Measurements from ENCODE around the gene TRDN.
A peak's percentile ranks its signal among the peaks of the same experiment; 100 is the strongest.

The TRDN gene

GRCh38 chr6:123427008-123427407 is 209.7 kb downstream of the TRDN start:
- H3K4me3 ChIP-seq (ENCODE audit: low read length): no peak overlapping the region
- DNase-seq (ENCODE audit: low read depth): no peak
- TF ChIP-seq, protein P1, sequence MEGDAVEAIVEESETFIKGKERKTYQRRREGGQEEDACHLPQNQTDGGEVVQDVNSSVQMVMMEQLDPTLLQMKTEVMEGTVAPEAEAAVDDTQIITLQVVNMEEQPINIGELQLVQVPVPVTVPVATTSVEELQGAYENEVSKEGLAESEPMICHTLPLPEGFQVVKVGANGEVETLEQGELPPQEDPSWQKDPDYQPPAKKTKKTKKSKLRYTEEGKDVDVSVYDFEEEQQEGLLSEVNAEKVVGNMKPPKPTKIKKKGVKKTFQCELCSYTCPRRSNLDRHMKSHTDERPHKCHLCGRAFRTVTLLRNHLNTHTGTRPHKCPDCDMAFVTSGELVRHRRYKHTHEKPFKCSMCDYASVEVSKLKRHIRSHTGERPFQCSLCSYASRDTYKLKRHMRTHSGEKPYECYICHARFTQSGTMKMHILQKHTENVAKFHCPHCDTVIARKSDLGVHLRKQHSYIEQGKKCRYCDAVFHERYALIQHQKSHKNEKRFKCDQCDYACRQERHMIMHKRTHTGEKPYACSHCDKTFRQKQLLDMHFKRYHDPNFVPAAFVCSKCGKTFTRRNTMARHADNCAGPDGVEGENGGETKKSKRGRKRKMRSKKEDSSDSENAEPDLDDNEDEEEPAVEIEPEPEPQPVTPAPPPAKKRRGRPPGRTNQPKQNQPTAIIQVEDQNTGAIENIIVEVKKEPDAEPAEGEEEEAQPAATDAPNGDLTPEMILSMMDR (conservative IDR thresholded peaks at IDR 0.05; ENCODE audit: low read depth, low read length): no peak

DNA sequence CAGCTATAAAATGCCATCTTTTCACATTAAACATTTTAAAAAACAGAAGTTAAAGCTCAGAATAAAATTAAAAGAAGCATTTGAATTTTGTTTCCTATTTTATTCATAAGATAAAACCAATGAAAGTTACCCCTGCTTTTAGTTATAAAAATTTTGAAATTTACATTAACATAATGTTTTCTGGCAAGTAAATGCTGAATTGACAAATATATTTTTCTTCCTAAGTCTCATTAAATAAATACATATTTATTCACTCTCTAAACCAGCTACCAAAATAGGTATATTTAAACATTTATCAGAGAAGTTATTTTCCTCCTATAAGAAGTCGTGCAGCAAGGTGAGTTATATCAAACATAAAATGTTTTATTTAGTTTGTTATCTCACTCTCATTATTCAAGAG is 213.6 kb downstream of the TRDN start:
- TF ChIP-seq, protein P1 (conservative IDR thresholded peaks at IDR 0.05; ENCODE audit: low read depth, low read length): no peak
- DNase-seq (ENCODE audit: low read depth): no peak
- H3K4me3 ChIP-seq (ENCODE audit: low read length): no peak overlapping the region

GRCh38 chr6:123420512-123420911 is 216.2 kb downstream of the TRDN start:
- TF ChIP-seq, protein P1 (conservative IDR thresholded peaks at IDR 0.05; ENCODE audit: low read depth, low read length): no peak
- no peak for DNase-seq (ENCODE audit: low read depth)
- no peak overlapping the region for H3K4me3 ChIP-seq (ENCODE audit: low read length)

GRCh38 chr6:123418071-123418470 is 218.7 kb downstream of the TRDN start:
- H3K4me3 ChIP-seq (ENCODE audit: low read length): no peak overlapping the region
- no peak for DNase-seq (ENCODE audit: low read depth)
- TF ChIP-seq, protein P1 (conservative IDR thresholded peaks at IDR 0.05; ENCODE audit: low read depth, low read length): no peak

DNA sequence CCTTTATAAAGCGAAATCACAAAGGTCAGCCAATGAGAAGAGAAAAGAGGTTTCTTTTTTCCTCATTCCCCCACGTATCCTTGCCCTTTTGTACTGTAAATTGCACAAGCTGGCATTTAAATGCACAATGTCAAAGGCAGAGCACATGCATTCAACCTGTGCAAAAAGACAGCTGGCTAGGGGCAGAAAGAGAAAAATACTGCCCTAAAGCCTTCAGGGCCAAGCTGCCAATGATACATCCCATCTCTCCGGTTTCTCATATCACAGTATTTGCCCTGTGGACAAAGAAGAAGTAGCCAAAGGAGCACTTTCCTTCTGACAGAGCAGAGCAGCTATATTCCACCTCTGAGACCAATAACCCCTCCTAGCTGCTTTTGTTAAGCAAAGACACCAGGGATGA is 219.2 kb downstream of the TRDN start:
- no peak overlapping the region for H3K4me3 ChIP-seq (ENCODE audit: low read length)
- no peak for DNase-seq (ENCODE audit: low read depth)
- TF ChIP-seq, protein P1 (conservative IDR thresholded peaks at IDR 0.05; ENCODE audit: low read depth, low read length): no peak

DNA sequence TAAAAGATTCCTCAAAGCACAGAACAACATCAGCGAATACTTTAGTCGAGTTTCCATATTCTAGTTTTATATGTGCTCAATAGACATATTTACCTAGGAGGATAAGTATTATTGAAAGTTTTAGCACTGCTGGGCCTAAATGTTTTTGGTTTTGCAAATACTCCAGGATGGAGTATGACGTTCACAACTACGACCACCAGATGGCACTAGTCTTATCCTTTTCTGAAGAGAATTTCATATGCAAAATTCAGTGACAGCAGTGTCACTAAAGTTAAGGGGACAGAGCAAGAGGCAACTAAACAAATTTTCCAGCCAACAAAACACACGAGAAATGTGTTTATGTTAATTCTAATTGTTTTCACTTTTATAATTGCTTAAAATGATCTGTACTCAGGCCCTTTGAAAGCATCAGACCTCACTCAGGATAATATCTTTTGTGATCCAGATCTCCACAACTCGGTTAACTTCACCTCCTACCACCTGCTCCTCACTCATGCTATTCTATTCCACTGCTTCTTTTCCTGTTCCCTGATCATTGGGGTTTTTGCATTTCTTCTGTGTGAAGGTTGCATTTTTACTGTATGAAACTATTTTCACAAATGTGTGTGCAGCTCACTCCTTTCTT is 220.8 kb downstream of the TRDN start:
- H3K4me3 ChIP-seq (ENCODE audit: low read length): no peak overlapping the region
- TF ChIP-seq, protein P1 (conservative IDR thresholded peaks at IDR 0.05; ENCODE audit: low read depth, low read length): peak; percentile 74
- DNase-seq (ENCODE audit: low read depth): peak; percentile 25

GRCh38 chr6:123404975-123405374 is 231.8 kb downstream of the TRDN start:
- no peak overlapping the region for H3K4me3 ChIP-seq (ENCODE audit: low read length)
- TF ChIP-seq, protein P1 (conservative IDR thresholded peaks at IDR 0.05; ENCODE audit: low read depth, low read length): no peak
- DNase-seq (ENCODE audit: low read depth): no peak
